IPS-20b (cell line): Measurements from ENCODE around the gene OR1G1.
"Not testable (repeated sequence)": the region's sequence is repeated elsewhere in the genome, so short reads cannot be mapped to it uniquely, and the experiment has no call there.

ENCODE experiments used
- H3K27ac ChIP-seq: one replicate; pipeline ENCODE4 v1.5.1; 2013; ENCODE audit warnings: low read length
- H3K27me3 ChIP-seq: 2 replicates; pipeline ENCODE4 v1.6.1; 2013; ENCODE audit warnings: mild to moderate bottlenecking, low read length, inconsistent platforms; ENCODE audit not compliant: insufficient read depth
- H3K36me3 ChIP-seq: 2 replicates; pipeline ENCODE4 v1.6.1; 2013; ENCODE audit warnings: low read depth, mild to moderate bottlenecking, inconsistent platforms, low read length, moderate library complexity; ENCODE audit not compliant: insufficient read depth
- H3K4me1 ChIP-seq: 2 replicates; pipeline ENCODE4 v1.6.1; 2013; ENCODE audit warnings: mild to moderate bottlenecking, control low read depth, inconsistent platforms, low read length, moderate library complexity; ENCODE audit not compliant: insufficient read depth
- H3K4me3 ChIP-seq: 2 replicates; pipeline ENCODE4 v1.5.1; 2013; ENCODE audit warnings: mild to moderate bottlenecking, low read length, inconsistent platforms
- H3K9ac ChIP-seq: 2 replicates; pipeline ENCODE4 v1.6.1; 2013; ENCODE audit warnings: low read depth, mild to moderate bottlenecking, inconsistent platforms, low read length, moderate library complexity
- H3K9me3 ChIP-seq: 2 replicates; pipeline ENCODE4 v1.6.1; 2013; ENCODE audit warnings: mild to moderate bottlenecking, low read depth, low read length, inconsistent platforms; ENCODE audit not compliant: insufficient read depth

Gene OR1G1

GRCh38 chr17:3127451-3127850, at the start of gene OR1G1:
Gene OR1G1 (minus strand): TSS chr17:3127551. CDS start chr17:3127551, 0 bp downstream.
- Histone ChIP-seq H3K36me3 (no peaks in the 10 kb centered on the region), H3K4me3 (no peak within 1 kb of the TSS), H3K9me3 (no peaks in the 10 kb centered on the region), H3K27me3 (no peaks in the 10 kb centered on the region), H3K9ac (no peak within 1 kb of the TSS), H3K27ac (no peak within 1 kb of the TSS), H3K4me1 (no peaks in the 10 kb centered on the region)

- Histone ChIP-seq H3K4me3 (no peak overlapping the region), H3K36me3 (no peaks in the 10 kb centered on the region), H3K27ac (no peak overlapping the region), H3K4me1 (no peaks in the 10 kb centered on the region; the same call in 1 of the 2 replicates), H3K9ac (no peak overlapping the region), H3K9me3 (peaks cover 16% of the 10 kb centered on the region), H3K27me3 (no peaks in the 10 kb centered on the region)
Measured at GRCh38 chr17:3167574-3167973, 40.2 kb upstream of the OR1G1 start.

- H3K9ac ChIP-seq = no peak overlapping the region
- no peak overlapping the region for H3K4me3 ChIP-seq
- H3K36me3 ChIP-seq = no peaks in the 10 kb centered on the region
- H3K9me3 ChIP-seq = no peaks in the 10 kb centered on the region
- no peak overlapping the region for H3K27ac ChIP-seq
- no peaks in the 10 kb centered on the region for H3K27me3 ChIP-seq
- H3K4me1 ChIP-seq = no peaks in the 10 kb centered on the region
Measured at GRCh38 chr17:3157218-3157617, 29.9 kb upstream of the OR1G1 start.

DNA sequence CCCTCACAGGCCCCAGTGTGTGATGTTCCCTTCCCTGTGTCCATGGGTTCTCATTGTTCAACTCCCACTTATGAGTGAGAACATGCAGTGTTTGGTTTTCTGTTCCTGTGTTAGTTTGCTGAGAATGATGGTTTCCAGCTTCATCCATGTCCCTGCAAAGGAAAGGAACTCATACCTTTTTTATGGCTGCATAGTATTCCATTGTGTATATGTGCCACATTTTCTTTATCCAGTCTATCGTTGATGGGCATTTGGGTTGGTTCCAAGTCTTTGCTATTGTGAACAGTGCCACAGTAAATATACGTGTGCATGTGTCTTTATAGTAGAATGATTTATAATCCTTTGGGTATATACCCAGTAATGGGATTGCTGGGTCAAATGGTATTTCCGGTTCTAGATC, 10.1 kb upstream of the OR1G1 start:
- not testable (repeated sequence) for H3K27ac ChIP-seq, H3K4me3 ChIP-seq, H3K9ac ChIP-seq, H3K27me3 ChIP-seq, H3K36me3 ChIP-seq, H3K4me1 ChIP-seq, H3K9me3 ChIP-seq

- peaks cover 8% of the 10 kb centered on the region; the same call in 1 of the 2 replicates for H3K9me3 ChIP-seq
- no peaks in the 10 kb centered on the region for H3K4me1 ChIP-seq
- H3K4me3 ChIP-seq = no peak within 1 kb of the TSS
- no peak within 1 kb of the TSS for H3K27ac ChIP-seq
- H3K9ac ChIP-seq = no peak within 1 kb of the TSS
- H3K36me3 ChIP-seq = no peaks in the 10 kb centered on the region
- H3K27me3 ChIP-seq = no peaks in the 10 kb centered on the region; the same call in 1 of the 2 replicates
Measured at GRCh38 chr17:3104322-3104721, 23.0 kb downstream of the OR1G1 start, which contains the start of gene OR1D2. Gene OR1D2 (minus strand): TSS chr17:3104422. CDS start chr17:3092996, 11,426 bp downstream.
